Parathyroid adenoma (tissue), 2 donors: ENCODE measurements around the gene ATOH8.

Source experiments
- H2AFZ ChIP-seq: fragments of 300-600 bp; sonication (generic); one replicate; pipeline ENCODE4 v1.7.0; 2017; ENCODE audit warnings: antibody characterized with exemption, mild to moderate bottlenecking
- H3K27ac ChIP-seq: fragments of 300-600 bp; sonication (generic); one replicate; pipeline ENCODE4 v1.7.0; 2017
- H3K27me3 ChIP-seq: fragments of 300-600 bp; sonication (generic); one replicate; pipeline ENCODE4 v1.7.0; 2017; ENCODE audit warnings: low read length; ENCODE audit not compliant: control insufficient read depth, insufficient read depth
- H3K36me3 ChIP-seq: fragments of 300-600 bp; sonication (generic); one replicate; pipeline ENCODE4 v1.7.0; 2017; ENCODE audit warnings: low read length; ENCODE audit not compliant: control insufficient read depth, insufficient read depth
- H3K4me1 ChIP-seq: fragments of 300-600 bp; sonication (generic); one replicate; pipeline ENCODE4 v1.7.0; 2017; ENCODE audit warnings: control low read depth
- H3K4me2 ChIP-seq: fragments of 300-600 bp; sonication (generic); one replicate; pipeline ENCODE4 v1.7.0; 2017; ENCODE audit warnings: low read length
- H3K4me3 ChIP-seq: fragments of 300-600 bp; sonication (generic); one replicate; pipeline ENCODE4 v1.7.0; 2017; ENCODE audit warnings: low read depth, low read length
- H3K79me2 ChIP-seq: fragments of 300-600 bp; sonication (generic); one replicate; pipeline ENCODE4 v1.7.0; 2017; ENCODE audit warnings: control low read depth
- H3K9ac ChIP-seq: fragments of 300-600 bp; sonication (generic); one replicate; pipeline ENCODE4 v1.7.0; 2017; ENCODE audit warnings: mild to moderate bottlenecking
- H3K9me3 ChIP-seq: fragments of 300-600 bp; sonication (generic); one replicate; pipeline ENCODE4 v1.7.0; 2017; ENCODE audit warnings: low read length; ENCODE audit not compliant: control insufficient read depth
- CTCF ChIP-seq: fragments of 300-600 bp; sonication (generic); IDR thresholded peaks from one replicate; pipeline ENCODE4 v1.7.0; 2017; ENCODE audit warnings: antibody characterized with exemption, mild to moderate bottlenecking
- donor health status: primary hyperparathyroidism.

ATOH8 gene

DNA sequence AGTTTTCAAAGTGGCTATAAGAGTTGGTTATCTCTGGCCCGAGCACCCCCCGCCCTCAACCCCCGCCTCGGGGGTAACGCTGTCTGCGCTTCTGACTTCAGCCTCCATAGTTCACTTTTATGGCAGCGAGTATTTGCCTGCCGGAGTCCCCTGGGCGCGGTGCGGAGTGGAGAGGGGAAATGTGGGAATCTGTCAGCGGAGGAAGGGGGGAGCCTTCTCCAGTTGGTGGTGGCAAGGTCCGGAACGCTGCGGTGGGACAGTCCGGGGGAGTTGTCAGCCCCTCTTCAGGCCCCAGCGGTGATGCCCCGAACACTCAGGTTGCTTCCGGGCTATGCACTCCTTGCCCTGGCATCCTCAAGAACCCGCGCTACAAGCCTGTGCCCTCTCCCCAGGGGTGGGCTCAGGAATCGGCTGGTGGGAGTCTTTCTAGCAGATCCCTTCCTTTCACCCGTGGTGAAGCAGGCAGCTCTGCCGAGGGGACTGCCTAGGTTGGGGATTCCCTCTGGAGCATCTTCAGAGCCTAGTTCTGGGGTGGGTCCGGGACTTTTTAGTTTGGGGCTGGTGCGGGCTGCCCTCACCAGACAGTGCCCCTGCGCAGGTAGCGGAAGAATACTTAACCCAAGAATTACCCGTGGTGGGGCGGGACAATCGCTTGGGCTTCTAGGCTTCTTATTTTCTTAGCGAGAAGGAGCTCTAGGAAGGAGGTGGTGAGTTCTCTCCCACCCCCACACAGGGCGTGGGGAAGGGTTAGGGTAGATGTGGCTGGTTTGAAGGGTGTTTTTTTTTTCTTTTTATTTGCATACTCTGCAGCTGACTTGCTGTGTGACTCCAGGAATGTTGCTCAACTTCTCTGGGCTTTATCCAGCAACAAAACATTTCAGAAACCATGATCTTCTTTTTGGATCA, 1.6 kb downstream of the ATOH8 start:
- Histone ChIP-seq H3K36me3 (no peaks in the 10 kb centered on the region), H3K27ac (no peak overlapping the region), H2AFZ (no peak overlapping the region), H3K4me1 (peaks cover 9% of the 10 kb centered on the region), H3K4me3 (peak overlapping the region; percentile 58), H3K27me3 (no peaks in the 10 kb centered on the region), H3K79me2 (no peaks in the 10 kb centered on the region), H3K9me3 (no peaks in the 10 kb centered on the region), H3K9ac (no peak overlapping the region), H3K4me2 (peak overlapping the region; percentile 87)
- TF ChIP-seq CTCF: no peak

DNA sequence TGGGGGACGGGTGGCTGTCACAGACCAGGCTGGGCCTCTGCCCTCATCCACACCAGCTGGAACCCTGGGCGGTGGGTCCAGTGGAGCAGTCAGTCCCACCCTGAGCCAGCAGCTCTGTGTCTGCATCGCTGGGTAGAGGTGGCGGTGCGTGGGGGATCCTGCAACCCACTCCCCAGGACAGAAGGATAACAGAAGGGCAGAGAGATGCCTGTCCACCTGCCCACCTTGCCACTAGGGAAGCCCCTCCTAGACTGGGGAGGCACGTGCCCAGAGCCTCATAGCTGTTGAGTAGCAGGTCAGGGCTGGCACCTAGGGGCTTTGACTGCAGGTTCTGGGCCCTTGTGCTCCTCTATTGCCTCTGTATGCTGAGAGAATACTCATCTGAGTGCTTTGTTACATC, 2.4 kb downstream of the ATOH8 start:
- Histone ChIP-seq H3K9ac (no peak overlapping the region), H3K27ac (no peak overlapping the region), H3K27me3 (no peaks in the 10 kb centered on the region), H3K4me1 (peaks cover 6% of the 10 kb centered on the region), H3K79me2 (no peaks in the 10 kb centered on the region), H3K9me3 (no peaks in the 10 kb centered on the region), H2AFZ (no peak overlapping the region), H3K36me3 (no peaks in the 10 kb centered on the region), H3K4me3 (no peak overlapping the region), H3K4me2 (no peak overlapping the region)
- TF ChIP-seq CTCF: no peak

DNA sequence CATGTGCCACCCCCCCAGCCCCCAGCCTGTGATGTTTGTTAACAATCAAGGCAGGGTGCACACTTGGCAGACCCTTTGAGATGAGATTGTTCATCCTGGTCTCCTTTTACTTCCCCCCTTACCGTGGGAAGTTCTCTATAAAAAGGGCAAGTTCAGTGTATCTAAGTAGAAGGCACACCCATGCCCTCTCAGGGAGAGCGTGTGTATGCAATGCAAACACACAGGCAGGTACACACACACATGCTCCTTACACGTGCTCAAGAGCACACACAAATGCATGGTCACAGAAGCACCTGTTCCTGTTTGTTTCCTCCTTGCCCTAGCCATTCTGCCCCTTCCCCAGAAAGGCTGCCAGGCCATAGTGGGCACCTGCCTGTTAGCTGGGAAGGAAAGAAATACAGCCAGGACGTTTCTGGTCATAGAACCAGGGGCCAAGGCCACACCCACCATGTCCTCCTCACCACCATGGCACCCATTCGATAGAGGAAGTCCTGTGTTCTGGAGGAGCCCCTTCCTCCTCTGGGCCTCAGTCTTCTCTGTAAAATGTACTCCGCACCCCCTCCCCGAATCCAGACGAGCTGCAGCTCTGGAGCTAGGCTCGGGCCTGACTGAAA, 3.1 kb downstream of the ATOH8 start:
- Histone ChIP-seq H3K9ac (no peak overlapping the region), H3K27ac (no peak overlapping the region), H3K4me2 (no peak overlapping the region), H3K36me3 (no peaks in the 10 kb centered on the region), H3K27me3 (no peaks in the 10 kb centered on the region), H3K4me3 (no peak overlapping the region), H3K4me1 (peaks cover 6% of the 10 kb centered on the region), H3K79me2 (no peaks in the 10 kb centered on the region), H2AFZ (no peak overlapping the region), H3K9me3 (no peaks in the 10 kb centered on the region)
- TF ChIP-seq CTCF: no peak

- H3K4me1 ChIP-seq: peaks cover 6% of the 10 kb centered on the region
- H3K4me2 ChIP-seq: no peak overlapping the region
- no peak overlapping the region for H2AFZ ChIP-seq
- no peak overlapping the region for H3K4me3 ChIP-seq
- H3K27ac ChIP-seq: no peak overlapping the region
- no peaks in the 10 kb centered on the region for H3K79me2 ChIP-seq
- H3K9ac ChIP-seq: no peak overlapping the region
- TF ChIP-seq CTCF: no peak
- H3K27me3 ChIP-seq: no peaks in the 10 kb centered on the region
- no peaks in the 10 kb centered on the region for H3K36me3 ChIP-seq
- H3K9me3 ChIP-seq: no peaks in the 10 kb centered on the region
Measured at GRCh38 chr2:85757860-85758259, 4.1 kb downstream of the ATOH8 start.
